ENCODE measurements around the gene TPP1.

DNA sequence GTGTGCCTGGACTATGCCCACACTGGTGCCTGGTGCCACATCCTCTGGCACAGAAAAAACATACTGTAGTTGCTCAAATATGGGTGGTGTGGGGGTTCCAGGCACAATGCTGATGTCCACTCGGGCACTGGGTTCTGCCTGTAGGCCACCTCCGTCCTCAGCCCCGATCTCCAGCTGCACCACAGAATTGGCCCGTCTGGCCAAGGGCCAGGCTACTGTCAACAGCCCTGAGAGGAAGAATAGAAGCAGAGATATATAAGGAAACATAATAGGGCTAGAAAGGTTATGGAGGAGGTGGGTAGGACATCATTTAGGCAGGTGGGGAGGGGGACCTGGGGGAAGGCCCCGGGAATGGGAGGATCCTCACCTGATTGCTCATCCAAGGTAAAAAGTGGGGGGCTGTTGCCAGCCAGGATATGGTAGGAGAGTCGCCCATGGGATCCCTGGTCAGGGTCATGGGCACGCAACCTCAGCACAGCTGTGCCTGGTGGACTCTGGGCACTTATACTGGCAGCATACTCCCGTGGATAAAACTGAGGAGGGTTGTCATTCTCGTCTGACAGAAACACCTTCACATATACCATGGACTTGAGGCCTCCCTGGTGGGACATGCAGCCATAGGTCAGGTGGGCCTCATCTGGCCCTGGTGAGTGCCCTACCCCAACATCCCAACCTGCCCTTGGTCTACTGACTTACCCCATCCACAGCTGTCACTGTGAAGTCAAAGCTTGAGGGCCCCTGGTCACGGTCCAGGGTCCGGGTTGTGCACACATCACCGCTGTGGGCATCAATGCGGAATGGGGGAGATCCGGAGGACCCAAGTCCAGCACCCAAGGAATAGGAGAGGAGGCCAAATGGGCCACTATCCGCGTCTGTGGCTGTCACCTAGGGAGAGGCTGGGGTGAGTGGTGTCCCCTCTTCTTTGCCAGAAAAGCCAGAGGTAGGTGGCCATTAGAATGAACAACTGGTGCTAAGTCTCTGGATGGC lies 14.5 kb upstream of the TPP1 start:
- TF ChIP-seq GATA3 (IDR thresholded peaks at IDR 0.05; ENCODE audit: low read depth, low read length) = no peak
- no peak for TF ChIP-seq GATA2 (IDR thresholded peaks at IDR 0.05; ENCODE audit: low read depth, low read length)

All from SH-SY5Y (cell line).